ENCODE results near the gene CEP57. TPM values are rescaled to one million over a fixed set of nuclear protein-coding genes. Genes with fewer than 3 reads are reported as not detected.

Gene CEP57
- total RNA-seq, 1 experiment from 2014 or later: 73.7 TPM

- H3K4me3 Mint-ChIP-seq (ENCODE audit: unreplicated experiment): peak overlapping the region; percentile 97
- H3K27me3 Mint-ChIP-seq (ENCODE audit: insufficient read depth, unreplicated experiment): no peaks in the 10 kb centered on the region
- ChIA-PET POLR2A (interaction anchor here (0.7 to 7.3 kb wide), 22 partner anchors 10 to 1327 kb away, joined by 3 to 49 read pairs (median 6); partner anchors contain the start of genes SESN3 and SRSF8), CTCF (interaction anchor here (0.7 to 2.2 kb wide), 9 partner anchors 8 to 640 kb away, joined by 3 to 12 read pairs (median 5); partner anchors contain the start of gene MAML2)
- DNase-seq (ENCODE audit: unreplicated experiment): no peak
- H3K27ac Mint-ChIP-seq (ENCODE audit: low read depth, unreplicated experiment): peak overlapping the region; percentile 100
- no peaks in the 10 kb centered on the region for H3K9me3 Mint-ChIP-seq (ENCODE audit: unreplicated experiment)
- BruUV-seq (replicated peaks): no TSS peak
- H3K36me3 Mint-ChIP-seq (ENCODE audit: insufficient read depth, unreplicated experiment): peaks cover 19% of the 10 kb centered on the region
- intact Hi-C loops (cut with micrococcal nuclease): no loop called here
- no peak for TF ChIP-seq CTCF (IDR thresholded peaks at IDR 0.05; ENCODE audit: unreplicated experiment)
- H3K4me1 Mint-ChIP-seq (ENCODE audit: insufficient read depth, unreplicated experiment): peaks cover 17% of the 10 kb centered on the region
Measured at GRCh38 chr11:95791709-95792033, 1.4 kb downstream of the CEP57 start.

GRCh38 chr11:95792200-95792599 is 1.9 kb downstream of the CEP57 start:
- Mint-ChIP-seq H3K27me3 (ENCODE audit: insufficient read depth, unreplicated experiment) (no peaks in the 10 kb centered on the region), H3K36me3 (ENCODE audit: insufficient read depth, unreplicated experiment) (peaks cover 14% of the 10 kb centered on the region), H3K27ac (ENCODE audit: low read depth, unreplicated experiment) (peak overlapping the region; percentile 100), H3K9me3 (ENCODE audit: unreplicated experiment) (no peaks in the 10 kb centered on the region), H3K4me1 (ENCODE audit: insufficient read depth, unreplicated experiment) (peaks cover 17% of the 10 kb centered on the region), H3K4me3 (ENCODE audit: unreplicated experiment) (peak overlapping the region; percentile 97)
- BruUV-seq (replicated peaks): no TSS peak
- DNase-seq (ENCODE audit: unreplicated experiment): no peak
- TF ChIP-seq CTCF (IDR thresholded peaks at IDR 0.05; ENCODE audit: unreplicated experiment): no peak
- ChIA-PET CTCF (interaction anchor here (0.7 to 2.0 kb wide), 6 partner anchors 24 to 638 kb away, joined by 3 to 12 read pairs (median 6); partner anchors contain the start of gene MAML2), POLR2A (interaction anchor here (0.6 to 7.3 kb wide), 10 partner anchors 9 to 724 kb away, joined by 3 to 49 read pairs (median 4); partner anchors contain the start of genes SESN3 and SRSF8)
- intact Hi-C loops (cut with micrococcal nuclease): no loop called here

- BruUV-seq (replicated peaks): no TSS peak
- no peak overlapping the region for H3K27ac Mint-ChIP-seq (ENCODE audit: low read depth, unreplicated experiment)
- H3K9me3 Mint-ChIP-seq (ENCODE audit: unreplicated experiment): no peaks in the 10 kb centered on the region
- H3K27me3 Mint-ChIP-seq (ENCODE audit: insufficient read depth, unreplicated experiment): no peaks in the 10 kb centered on the region
- DNase-seq (ENCODE audit: unreplicated experiment): no peak
- CTCF ChIA-PET: interaction anchor here (0.7 to 1.9 kb wide), 4 partner anchors 602 to 638 kb away, joined by 3 to 6 read pairs (median 4); no protein-coding TSS in a partner anchor
- intact Hi-C loops (cut with micrococcal nuclease): no loop called here
- POLR2A ChIA-PET: interaction anchor here (0.6 to 7.3 kb wide), 2 partner anchors 14 to 467 kb away, joined by 3 to 49 read pairs; no protein-coding TSS in a partner anchor
- H3K4me3 Mint-ChIP-seq (ENCODE audit: unreplicated experiment): no peak overlapping the region
- peaks cover 11% of the 10 kb centered on the region for H3K36me3 Mint-ChIP-seq (ENCODE audit: insufficient read depth, unreplicated experiment)
- no peak for TF ChIP-seq CTCF (IDR thresholded peaks at IDR 0.05; ENCODE audit: unreplicated experiment)
- H3K4me1 Mint-ChIP-seq (ENCODE audit: insufficient read depth, unreplicated experiment): peaks cover 17% of the 10 kb centered on the region
Measured at GRCh38 chr11:95792700-95793099, 2.4 kb downstream of the CEP57 start.

- H3K27me3 Mint-ChIP-seq (ENCODE audit: insufficient read depth, unreplicated experiment): no peaks in the 10 kb centered on the region
- no TSS peak for BruUV-seq (replicated peaks)
- no peak for TF ChIP-seq CTCF (IDR thresholded peaks at IDR 0.05; ENCODE audit: unreplicated experiment)
- CTCF ChIA-PET: interaction anchor here (0.7 to 1.9 kb wide), 4 partner anchors 602 to 639 kb away, joined by 3 to 6 read pairs (median 4); no protein-coding TSS in a partner anchor
- peaks cover 13% of the 10 kb centered on the region for H3K4me1 Mint-ChIP-seq (ENCODE audit: insufficient read depth, unreplicated experiment)
- H3K4me3 Mint-ChIP-seq (ENCODE audit: unreplicated experiment): no peak overlapping the region
- H3K36me3 Mint-ChIP-seq (ENCODE audit: insufficient read depth, unreplicated experiment): peaks cover 11% of the 10 kb centered on the region
- intact Hi-C loops (cut with micrococcal nuclease): no loop called here
- POLR2A ChIA-PET: interaction anchor here (7.3 kb wide), 1 partner anchor 15 kb away, joined by 49 read pairs; no protein-coding TSS in a partner anchor
- no peak for DNase-seq (ENCODE audit: unreplicated experiment)
- no peak overlapping the region for H3K27ac Mint-ChIP-seq (ENCODE audit: low read depth, unreplicated experiment)
- no peaks in the 10 kb centered on the region for H3K9me3 Mint-ChIP-seq (ENCODE audit: unreplicated experiment)
Measured at GRCh38 chr11:95793116-95793515, 2.8 kb downstream of the CEP57 start.
